ENCODE results near the gene NR6A1. TPM values are rescaled to one million over a fixed set of nuclear protein-coding genes. Genes with fewer than 3 reads are reported as not detected.

The NR6A1 gene
- total RNA-seq, 1 experiment from 2014 or later = 0.91 TPM

- Mint-ChIP-seq H3K4me3 (ENCODE audit: unreplicated experiment) (no peak overlapping the region), H3K4me1 (ENCODE audit: insufficient read depth, unreplicated experiment) (no peaks in the 10 kb centered on the region), H3K9me3 (ENCODE audit: unreplicated experiment) (no peaks in the 10 kb centered on the region), H3K27me3 (ENCODE audit: insufficient read depth, unreplicated experiment) (no peaks in the 10 kb centered on the region), H3K36me3 (ENCODE audit: insufficient read depth, unreplicated experiment) (no peaks in the 10 kb centered on the region), H3K27ac (ENCODE audit: low read depth, unreplicated experiment) (no peak overlapping the region)
- intact Hi-C loops (cut with micrococcal nuclease) = no loop called here
- BruUV-seq (replicated peaks) = no TSS peak
- ChIA-PET POLR2A (no interaction called here), CTCF (interaction anchor here (0.6 to 3.1 kb wide), 2 partner anchors 15 to 86 kb away, joined by 3 to 30 read pairs; no protein-coding TSS in a partner anchor)
- no peak for TF ChIP-seq CTCF (IDR thresholded peaks at IDR 0.05; ENCODE audit: unreplicated experiment)
- DNase-seq (ENCODE audit: unreplicated experiment) = no peak
Measured at GRCh38 chr9:124522121-124523098, 248.7 kb downstream of the NR6A1 start.

- Mint-ChIP-seq H3K27me3 (ENCODE audit: insufficient read depth, unreplicated experiment) (no peaks in the 10 kb centered on the region), H3K36me3 (ENCODE audit: insufficient read depth, unreplicated experiment) (no peaks in the 10 kb centered on the region), H3K27ac (ENCODE audit: low read depth, unreplicated experiment) (no peak overlapping the region), H3K4me3 (ENCODE audit: unreplicated experiment) (no peak overlapping the region), H3K4me1 (ENCODE audit: insufficient read depth, unreplicated experiment) (no peaks in the 10 kb centered on the region), H3K9me3 (ENCODE audit: unreplicated experiment) (no peaks in the 10 kb centered on the region)
- ChIA-PET CTCF (interaction anchor here (0.7 to 1.4 kb wide), 4 partner anchors 12 to 158 kb away, joined by 3 read pairs; no protein-coding TSS in a partner anchor), POLR2A (interaction anchor here (0.6 to 0.8 kb wide), 2 partner anchors 19 to 30 kb away, joined by 3 read pairs; no protein-coding TSS in a partner anchor)
- TF ChIP-seq CTCF (IDR thresholded peaks at IDR 0.05; ENCODE audit: unreplicated experiment) = no peak
- BruUV-seq (replicated peaks) = no TSS peak
- DNase-seq (ENCODE audit: unreplicated experiment) = no peak
- intact Hi-C loops (cut with micrococcal nuclease) = no loop called here
Measured at GRCh38 chr9:124521142-124521541, 250.0 kb downstream of the NR6A1 start.

- ChIA-PET POLR2A (interaction anchor here (0.6 kb wide), 1 partner anchor 18 kb away, joined by 3 read pairs; no protein-coding TSS in a partner anchor), CTCF (interaction anchor here (0.8 to 1.4 kb wide), 3 partner anchors 13 to 101 kb away, joined by 3 to 5 read pairs (median 3); no protein-coding TSS in a partner anchor)
- Mint-ChIP-seq H3K4me3 (ENCODE audit: unreplicated experiment) (no peak overlapping the region), H3K4me1 (ENCODE audit: insufficient read depth, unreplicated experiment) (no peaks in the 10 kb centered on the region), H3K27ac (ENCODE audit: low read depth, unreplicated experiment) (no peak overlapping the region), H3K36me3 (ENCODE audit: insufficient read depth, unreplicated experiment) (no peaks in the 10 kb centered on the region), H3K9me3 (ENCODE audit: unreplicated experiment) (no peaks in the 10 kb centered on the region), H3K27me3 (ENCODE audit: insufficient read depth, unreplicated experiment) (no peaks in the 10 kb centered on the region)
- no TSS peak for BruUV-seq (replicated peaks)
- DNase-seq (ENCODE audit: unreplicated experiment) = no peak
- intact Hi-C loops (cut with micrococcal nuclease) = no loop called here
- no peak for TF ChIP-seq CTCF (IDR thresholded peaks at IDR 0.05; ENCODE audit: unreplicated experiment)
Measured at GRCh38 chr9:124520206-124520596, 250.9 kb downstream of the NR6A1 start.

- no peak for TF ChIP-seq CTCF (IDR thresholded peaks at IDR 0.05; ENCODE audit: unreplicated experiment)
- Mint-ChIP-seq H3K4me1 (ENCODE audit: insufficient read depth, unreplicated experiment) (no peaks in the 10 kb centered on the region), H3K27ac (ENCODE audit: low read depth, unreplicated experiment) (no peak overlapping the region), H3K27me3 (ENCODE audit: insufficient read depth, unreplicated experiment) (no peaks in the 10 kb centered on the region), H3K36me3 (ENCODE audit: insufficient read depth, unreplicated experiment) (no peaks in the 10 kb centered on the region), H3K4me3 (ENCODE audit: unreplicated experiment) (no peak overlapping the region), H3K9me3 (ENCODE audit: unreplicated experiment) (no peaks in the 10 kb centered on the region)
- intact Hi-C loops (cut with micrococcal nuclease) = no loop called here
- BruUV-seq (replicated peaks) = no TSS peak
- ChIA-PET POLR2A (no interaction called here), CTCF (no interaction called here)
- no peak for DNase-seq (ENCODE audit: unreplicated experiment)
Measured at GRCh38 chr9:124518116-124518515, 253.0 kb downstream of the NR6A1 start.
